Ureter (tissue), 1 donor: ENCODE measurements around the gene TIMM29. TPM values are rescaled to one million over a fixed set of nuclear protein-coding genes. Genes with fewer than 3 reads are reported as not detected.
A peak's percentile ranks its signal among the peaks of the same experiment; 100 is the strongest.

Experiments
- DNase-seq: peaks from one replicate; pipeline ENCODE4 v3.0.0-alpha.2; 2020; ENCODE audit warnings: low spot score
- total RNA-seq: library from RNA; stranded (reverse); gene quantifications from one replicate; pipeline ENCODE4 v1.2.4, GENCODE V29; 2023
- donor health status: DM: yes; HTN: yes; CAD: no.

Gene TIMM29
- 17.2 TPM for total RNA-seq

DNA sequence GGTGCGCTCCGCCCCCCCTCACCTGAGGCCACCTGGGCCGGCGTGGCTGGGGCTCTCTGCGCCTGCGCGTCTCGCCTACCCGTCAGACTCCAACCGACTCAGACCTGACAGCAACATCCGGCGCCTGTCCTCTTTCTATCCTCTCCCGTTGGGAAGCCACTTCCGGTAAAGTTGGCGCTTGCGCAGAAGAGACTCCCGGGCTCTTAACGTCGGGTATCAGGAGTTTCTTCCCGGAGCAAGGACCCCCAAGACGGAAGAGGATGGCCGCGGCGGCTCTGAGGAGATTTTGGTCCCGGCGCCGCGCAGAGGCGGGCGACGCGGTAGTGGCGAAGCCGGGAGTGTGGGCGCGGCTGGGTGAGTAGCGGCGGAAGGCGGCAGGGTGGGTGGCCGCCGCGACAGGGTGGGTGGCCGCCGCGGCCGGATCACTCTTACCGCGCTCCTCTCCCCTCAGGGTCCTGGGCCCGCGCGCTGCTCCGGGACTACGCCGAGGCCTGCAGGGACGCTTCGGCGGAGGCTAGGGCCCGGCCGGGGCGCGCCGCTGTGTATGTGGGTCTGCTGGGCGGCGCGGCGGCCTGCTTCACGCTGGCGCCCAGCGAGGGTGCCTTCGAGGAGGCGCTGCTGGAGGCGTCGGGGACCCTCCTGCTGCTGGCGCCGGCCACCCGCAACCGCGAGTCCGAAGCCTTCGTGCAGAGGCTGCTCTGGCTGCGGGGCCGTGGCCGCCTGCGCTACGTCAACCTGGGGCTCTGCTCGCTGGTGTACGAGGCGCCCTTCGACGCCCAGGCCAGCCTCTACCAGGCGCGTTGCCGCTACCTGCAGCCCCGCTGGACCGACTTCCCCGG, at the start of gene TIMM29, which contains the start of gene YIPF2:
Gene TIMM29 (plus strand): TSS at position 249 of the 839 bp plus-strand sequence. CDS start 12 bp downstream, at position 261.
Gene YIPF2 (minus strand): TSS at position 77 of the 839 bp plus-strand sequence. CDS start 229 bp downstream, outside the sequence.
- DNase-seq = peak; percentile 99

GRCh38 chr19:10881403-10882107, 47.1 kb upstream of the TIMM29 start:
- DNase-seq = no peak

DNA sequence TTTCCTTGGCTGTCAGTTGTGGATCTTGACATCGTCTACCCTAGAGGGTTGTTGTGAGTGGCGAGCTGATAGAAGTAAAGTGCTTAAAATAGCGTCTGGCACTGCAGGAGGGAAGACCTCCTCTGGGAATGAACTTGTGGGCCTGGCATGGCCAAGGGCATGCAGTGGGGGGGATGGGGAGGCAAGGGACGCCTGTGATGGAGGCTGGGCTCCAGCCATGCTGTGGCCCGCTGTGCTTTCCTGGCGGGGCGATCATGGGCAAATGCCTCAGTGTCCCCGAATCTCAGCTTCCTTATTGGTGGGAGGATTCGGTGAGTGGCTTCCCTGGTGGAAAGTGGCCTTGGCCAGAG, 46.5 kb upstream of the TIMM29 start:
- no peak for DNase-seq

- DNase-seq = no peak
These were observed 44.3 kb upstream of the TIMM29 start for GRCh38 chr19:10884274-10884673.

GRCh38 chr19:10885201-10886169, 43.1 kb upstream of the TIMM29 start:
- DNase-seq = no peak

GRCh38 chr19:10887616-10888367, 40.8 kb upstream of the TIMM29 start:
- DNase-seq = no peak

- no peak for DNase-seq
These were observed 40.2 kb upstream of the TIMM29 start for GRCh38 chr19:10888421-10888866.

GRCh38 chr19:10889880-10890279, 38.7 kb upstream of the TIMM29 start:
- no peak for DNase-seq

GRCh38 chr19:10891405-10892086, 37.1 kb upstream of the TIMM29 start:
- no peak for DNase-seq

DNA sequence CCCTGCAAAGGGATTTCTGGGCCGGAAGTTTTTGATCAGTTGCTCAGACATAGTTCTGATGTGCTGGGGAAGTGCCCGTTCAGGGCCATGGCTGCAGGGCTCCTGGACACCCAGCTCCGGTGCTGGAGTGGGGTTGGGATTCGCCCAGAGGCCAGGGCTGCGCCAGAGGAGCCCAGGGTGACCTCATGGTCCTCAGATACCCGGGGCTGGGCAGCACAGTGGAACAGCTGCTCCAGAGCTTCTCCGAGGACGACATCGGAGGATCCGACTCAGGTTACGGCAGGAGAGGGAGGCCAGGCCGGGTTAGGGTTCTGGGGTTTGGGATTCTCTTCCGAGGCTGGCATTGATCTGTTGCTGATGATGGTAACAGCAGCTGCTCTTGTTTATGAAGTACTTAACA, 36.4 kb upstream of the TIMM29 start:
- no peak for DNase-seq

DNA sequence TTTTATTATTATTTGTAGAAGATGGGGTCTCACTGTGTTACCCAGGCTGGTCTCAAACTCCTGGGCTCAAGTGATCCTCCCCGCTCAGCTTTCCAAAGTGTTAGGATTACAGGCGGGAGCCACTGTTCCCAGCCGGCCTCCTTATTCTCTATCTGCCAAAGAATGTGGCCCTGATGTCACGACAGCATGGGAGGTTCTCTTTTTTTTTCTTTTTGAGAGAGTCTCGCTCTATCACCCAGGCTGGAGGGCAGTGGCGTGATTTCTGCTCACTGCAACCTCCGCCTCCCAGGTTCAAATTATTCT, 33.7 kb upstream of the TIMM29 start:
- no peak for DNase-seq

DNA sequence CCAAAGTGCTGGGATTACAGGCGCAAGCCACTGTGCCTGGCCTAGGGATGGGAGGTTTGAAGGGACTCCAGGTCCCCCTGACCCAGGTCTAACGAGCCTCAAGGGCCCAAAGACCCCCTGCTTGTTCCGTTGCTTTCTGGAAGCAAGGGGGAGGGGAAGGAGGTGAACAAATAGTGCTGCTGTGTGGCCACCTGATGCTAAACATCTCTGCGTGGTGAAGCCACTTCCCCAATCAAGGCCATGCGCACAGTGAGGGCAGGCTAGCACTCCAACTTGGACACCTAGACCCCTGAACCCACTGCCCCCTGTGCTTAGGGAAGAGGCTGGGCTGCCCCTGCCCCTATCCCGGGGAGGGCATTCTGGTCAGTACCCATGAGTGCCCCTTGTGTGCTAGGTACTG, 33.2 kb upstream of the TIMM29 start:
- DNase-seq = no peak

DNA sequence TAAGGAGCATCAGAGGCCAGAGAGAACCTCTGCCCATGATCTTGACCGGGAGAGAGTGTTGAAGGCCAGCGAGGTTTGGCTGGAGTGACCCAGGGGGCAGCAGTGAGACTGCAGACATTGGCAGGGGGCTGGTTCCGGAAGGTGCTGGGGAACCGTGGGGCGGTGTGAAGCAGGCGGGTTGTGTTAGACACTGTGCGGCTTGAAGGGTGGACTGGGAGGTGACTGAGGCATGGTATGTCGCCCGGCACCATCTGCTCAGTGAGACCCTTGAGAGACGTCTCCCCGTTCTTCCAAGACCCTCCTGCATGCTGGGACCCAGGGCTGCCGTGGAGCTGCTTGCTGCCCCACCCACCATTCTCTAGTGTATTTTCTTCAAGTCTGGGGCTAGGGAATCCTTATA, 32.7 kb upstream of the TIMM29 start:
- no peak for DNase-seq

DNA sequence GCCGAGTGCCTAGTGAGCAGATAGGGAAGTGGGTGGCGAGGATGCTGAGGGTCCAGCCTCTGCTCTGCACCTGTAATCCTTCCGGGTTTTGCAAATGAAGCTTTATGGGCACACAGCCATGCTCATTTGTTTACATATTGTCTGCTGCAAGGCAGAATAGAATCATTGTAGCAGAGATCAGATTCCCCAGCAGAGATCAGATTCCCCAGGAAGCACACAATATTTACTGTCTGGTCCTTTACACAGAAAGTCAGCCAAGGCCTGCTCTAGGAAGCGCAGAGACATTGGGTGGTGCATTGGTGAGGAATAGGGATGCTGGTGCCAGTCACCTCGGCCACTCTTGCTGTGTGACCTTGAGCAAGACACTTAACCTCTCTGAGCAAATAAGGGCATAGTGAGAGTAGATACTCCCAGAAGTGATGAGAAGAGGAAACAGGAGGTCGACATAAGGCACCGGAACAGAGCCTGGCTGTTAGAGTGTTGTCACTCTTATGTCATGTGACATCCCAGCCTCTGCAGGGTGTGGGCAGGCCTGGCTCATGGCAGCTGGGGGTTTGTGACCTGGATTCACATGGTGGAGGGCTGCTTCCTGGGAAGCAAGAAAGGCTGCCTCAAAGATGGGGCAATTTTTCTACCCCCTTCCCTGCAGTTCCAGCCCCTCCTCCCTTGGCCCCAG, 31.6 kb upstream of the TIMM29 start:
- DNase-seq = no peak

DNA sequence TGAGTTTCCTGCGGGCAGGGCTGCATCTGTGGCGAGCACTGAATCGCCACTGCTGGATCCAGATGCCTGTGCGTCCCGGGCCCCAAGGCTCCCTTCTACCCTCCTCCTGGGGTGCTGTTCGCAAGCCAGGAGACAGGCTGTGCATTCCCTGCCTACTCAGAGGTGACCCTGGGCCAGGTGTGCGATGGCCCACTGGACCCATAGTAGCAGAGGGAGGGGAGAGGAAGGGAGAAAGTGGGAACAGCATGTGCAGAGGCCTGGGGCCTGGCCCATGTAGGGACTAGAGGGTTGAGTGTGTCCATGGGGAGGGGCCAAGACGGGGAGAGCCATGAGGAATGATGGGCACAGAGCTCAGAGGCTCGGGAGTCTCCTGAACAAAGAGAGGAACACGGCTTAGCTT, 30.0 kb upstream of the TIMM29 start:
- DNase-seq = no peak

DNA sequence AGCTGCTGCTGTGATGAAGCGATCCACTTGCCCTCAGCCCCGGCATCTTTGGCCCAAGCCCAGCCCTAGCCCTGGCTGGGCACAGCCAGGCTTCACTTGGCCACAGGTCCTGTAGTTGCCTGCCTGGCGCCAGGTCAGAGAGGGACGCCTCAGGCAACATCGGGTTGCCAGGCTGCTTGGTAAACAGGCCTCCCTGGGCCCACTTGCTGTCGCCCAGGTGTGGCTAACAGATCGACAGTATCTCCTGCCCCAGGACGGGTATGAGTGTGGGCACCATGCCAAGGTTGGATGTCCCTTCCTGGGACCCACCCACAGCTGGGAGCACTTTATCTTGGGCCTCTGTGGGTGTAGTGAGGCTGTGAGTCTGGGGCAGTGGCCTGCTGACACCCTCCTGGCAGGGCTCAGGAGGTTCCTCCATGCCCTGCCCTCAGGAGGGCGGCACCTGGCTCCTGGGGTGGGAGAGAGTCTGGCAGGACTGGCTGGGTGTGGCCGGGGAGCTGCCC, 29.4 kb upstream of the TIMM29 start:
- no peak for DNase-seq

GRCh38 chr19:10907925-10908324, 20.7 kb upstream of the TIMM29 start:
- DNase-seq = no peak

DNA sequence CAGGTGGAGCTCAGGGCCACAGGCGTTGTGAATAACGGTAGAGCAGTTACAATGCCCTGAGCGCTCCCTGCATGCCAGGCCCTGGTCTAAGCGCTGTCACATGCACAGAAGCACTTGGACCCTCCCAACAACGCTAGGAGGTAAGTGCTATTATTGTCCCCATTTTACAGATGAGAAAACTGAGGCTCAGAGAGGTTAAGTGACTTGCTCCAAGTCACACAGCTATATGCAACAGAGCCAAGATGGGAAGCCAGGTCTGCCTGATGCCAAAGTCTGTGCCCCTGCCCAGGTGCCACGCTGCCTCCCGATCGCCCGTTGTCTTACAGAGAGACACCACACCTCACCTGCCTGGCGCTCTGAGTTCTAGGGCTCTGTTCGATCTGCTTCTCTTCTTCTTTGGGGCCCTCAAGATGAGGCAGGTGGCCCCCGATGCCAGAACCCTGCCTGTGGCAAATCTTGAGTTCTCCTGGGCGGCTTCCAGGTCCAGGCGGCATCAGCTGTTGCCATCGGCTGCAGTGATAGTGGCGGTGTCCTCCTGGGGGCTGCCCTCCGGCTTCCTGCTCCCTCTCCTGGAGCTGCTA, 20.1 kb upstream of the TIMM29 start:
- no peak for DNase-seq

DNA sequence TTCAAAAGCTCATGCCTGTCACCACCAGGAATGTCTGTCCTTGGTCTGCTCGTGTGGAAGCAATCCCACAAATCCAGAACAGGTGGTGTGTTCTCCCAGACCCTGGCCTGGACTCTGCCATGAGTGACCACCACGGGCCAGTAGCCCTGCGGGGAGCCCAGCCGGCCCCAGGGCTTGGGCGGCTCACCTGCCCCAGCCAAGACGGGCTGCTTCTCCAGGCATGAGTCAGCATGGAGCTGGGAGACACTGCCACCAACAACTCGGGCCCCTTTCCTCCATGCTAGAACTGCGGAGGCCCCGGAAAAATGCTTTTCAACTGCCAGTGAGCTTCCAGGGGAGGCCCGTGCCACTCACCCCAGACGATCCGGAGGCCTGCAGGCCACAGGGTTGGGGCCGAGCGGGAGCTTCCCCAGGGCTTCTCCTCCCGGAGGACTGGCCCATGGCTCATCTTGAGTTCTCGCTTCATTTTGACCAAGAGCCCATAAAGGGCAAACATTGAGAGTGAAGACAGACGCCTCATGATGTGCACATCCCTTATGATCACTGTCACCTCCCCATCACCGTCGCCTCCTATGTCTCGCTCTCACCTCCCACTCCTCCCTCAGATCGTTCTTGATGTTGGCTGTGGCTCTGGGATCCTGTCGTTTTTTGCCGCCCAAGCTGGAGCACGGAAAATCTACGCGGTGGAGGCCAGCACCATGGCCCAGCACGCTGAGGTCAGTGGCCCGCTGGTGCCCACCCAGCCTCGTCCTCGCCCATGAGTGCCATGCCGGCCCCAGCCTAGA, 16.8 kb upstream of the TIMM29 start:
- no peak for DNase-seq
